NCI-H1092 (cell line): ENCODE results near the gene ATRX.
"Not testable (repeated sequence)": the region's sequence is repeated elsewhere in the genome, so short reads cannot be mapped to it uniquely, and the experiment has no call there.

Experiments used
- DNase-seq: peaks from one replicate; lab custom pipeline; 2025; lab: John Stamatoyannopoulos, UW

ATRX gene

GRCh38 chrX:77500164-77500563 lies 285.9 kb downstream of the ATRX start:
- DNase-seq, result not testable (repeated sequence)

- DNase-seq, result no peak
Observed at GRCh38 chrX:77493677-77494553, 292.1 kb downstream of the ATRX start.

- DNase-seq, result no peak
Observed at GRCh38 chrX:77484045-77484444, 302.0 kb downstream of the ATRX start.

- no peak for DNase-seq
Observed at GRCh38 chrX:77455437-77455836, 330.6 kb downstream of the ATRX start.
